Uterus (tissue), 2 donors: ENCODE data around the gene OR10A3.

Experiments used
- POLR2A ChIP-seq, 2 donors: fragments of 450-650 bp; IDR thresholded peaks; one replicate each; pipeline ENCODE4 v1.6.1; 2016; ENCODE audit warnings: antibody characterized with exemption in 2 of 2, mild to moderate bottlenecking in 1 of 2, moderate library complexity in 1 of 2
- TF ChIP-seq, protein P1 (sequence below), 4 experiments: fragments of 200-600 bp in 2 of 4; fragments of 450-650 bp in 2 of 4; sonication (generic) in 2 of 4; IDR thresholded peaks; one replicate each; pipeline ENCODE4 v1.5.1; 2016 to 2019; ENCODE audit warnings: antibody characterized with exemption in 4 of 4, mild to moderate bottlenecking in 2 of 4, moderate library complexity in 1 of 4

- no peak for TF ChIP-seq POLR2A (IDR thresholded peaks at IDR 0.05)
- TF ChIP-seq, protein P1, sequence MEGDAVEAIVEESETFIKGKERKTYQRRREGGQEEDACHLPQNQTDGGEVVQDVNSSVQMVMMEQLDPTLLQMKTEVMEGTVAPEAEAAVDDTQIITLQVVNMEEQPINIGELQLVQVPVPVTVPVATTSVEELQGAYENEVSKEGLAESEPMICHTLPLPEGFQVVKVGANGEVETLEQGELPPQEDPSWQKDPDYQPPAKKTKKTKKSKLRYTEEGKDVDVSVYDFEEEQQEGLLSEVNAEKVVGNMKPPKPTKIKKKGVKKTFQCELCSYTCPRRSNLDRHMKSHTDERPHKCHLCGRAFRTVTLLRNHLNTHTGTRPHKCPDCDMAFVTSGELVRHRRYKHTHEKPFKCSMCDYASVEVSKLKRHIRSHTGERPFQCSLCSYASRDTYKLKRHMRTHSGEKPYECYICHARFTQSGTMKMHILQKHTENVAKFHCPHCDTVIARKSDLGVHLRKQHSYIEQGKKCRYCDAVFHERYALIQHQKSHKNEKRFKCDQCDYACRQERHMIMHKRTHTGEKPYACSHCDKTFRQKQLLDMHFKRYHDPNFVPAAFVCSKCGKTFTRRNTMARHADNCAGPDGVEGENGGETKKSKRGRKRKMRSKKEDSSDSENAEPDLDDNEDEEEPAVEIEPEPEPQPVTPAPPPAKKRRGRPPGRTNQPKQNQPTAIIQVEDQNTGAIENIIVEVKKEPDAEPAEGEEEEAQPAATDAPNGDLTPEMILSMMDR (IDR thresholded peaks at IDR 0.05), result no peak
Observed at GRCh38 chr11:7955191-7955590, 13.7 kb upstream of the OR10A3 start.
